ENCODE results near the gene ROR1.
"Not testable (repeated sequence)": the region's sequence is repeated elsewhere in the genome, so short reads cannot be mapped to it uniquely, and the experiment has no call there.

ROR1 gene

GRCh38 chr1:63794939-63795378 is 21.1 kb downstream of the ROR1 start:
- no peak for DNase-seq

DNA sequence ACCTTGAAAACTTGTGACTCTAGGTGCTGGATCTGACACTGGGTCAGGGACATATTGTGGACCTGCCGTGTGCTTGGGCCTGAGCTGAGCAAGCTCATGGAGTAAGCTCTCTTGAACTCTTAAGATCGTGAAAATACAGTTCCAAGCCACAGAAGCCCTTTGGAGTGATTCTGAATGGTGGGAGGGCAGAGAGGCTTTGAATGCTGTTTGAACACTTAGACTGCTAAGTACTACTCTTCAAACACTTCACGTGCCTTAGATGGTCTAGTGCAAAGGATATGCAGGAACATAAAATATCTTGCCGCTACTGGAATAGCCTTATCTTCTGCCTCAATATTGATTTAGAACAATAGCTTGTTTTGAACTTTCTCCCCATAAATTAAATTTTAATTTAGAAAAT is 21.6 kb downstream of the ROR1 start:
- no peak for DNase-seq

DNA sequence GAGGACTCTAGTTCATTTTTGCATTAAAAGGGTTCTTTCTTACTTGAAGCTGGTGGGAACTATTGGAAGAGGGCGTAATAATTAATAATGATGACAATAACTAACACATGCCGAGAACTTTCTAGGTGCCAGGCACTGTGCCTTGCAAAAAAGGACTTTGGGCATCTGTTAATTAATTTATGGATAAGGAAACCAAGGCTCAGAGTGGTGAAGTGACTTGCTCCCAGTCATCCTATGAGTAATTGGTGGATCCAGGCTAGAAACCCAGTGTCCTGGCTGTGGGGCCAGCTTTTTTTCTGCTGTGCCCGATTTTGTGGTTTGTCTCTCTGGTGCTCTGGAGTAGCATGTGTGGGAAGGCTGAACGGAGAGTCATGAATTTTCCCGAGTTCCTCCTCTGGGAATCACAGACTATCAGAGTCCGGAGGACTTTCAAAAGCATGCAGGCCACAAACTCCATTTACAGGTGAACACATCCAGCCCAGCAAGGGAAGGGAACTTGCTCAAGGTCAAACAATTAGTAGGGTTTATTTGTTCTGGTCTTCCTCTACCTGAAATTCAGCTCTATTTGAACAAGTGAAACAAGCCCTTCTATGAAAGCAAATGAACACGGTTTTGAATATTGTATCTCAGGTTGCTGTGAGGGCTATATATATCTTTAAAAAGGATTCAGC is 23.4 kb downstream of the ROR1 start:
- DNase-seq = no peak

DNA sequence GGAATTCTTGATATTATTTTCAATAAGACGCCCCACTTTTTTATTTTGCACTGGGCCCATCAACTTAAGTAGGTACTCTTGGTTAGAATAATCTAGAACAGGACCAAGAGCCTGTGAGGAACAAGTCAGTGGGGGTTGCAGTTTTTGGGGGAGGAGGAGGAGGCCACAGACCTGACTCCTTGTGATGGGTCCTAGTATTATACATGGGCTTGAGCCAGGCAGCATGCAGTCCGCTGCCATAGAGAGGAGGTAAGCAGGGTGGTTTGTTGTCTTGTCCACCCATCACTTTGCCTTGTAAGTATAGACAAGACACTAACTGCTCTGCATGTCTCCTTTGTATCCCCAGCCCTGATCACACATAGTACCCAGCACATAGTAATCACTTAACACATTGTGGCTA is 24.5 kb downstream of the ROR1 start:
- DNase-seq = no peak

DNA sequence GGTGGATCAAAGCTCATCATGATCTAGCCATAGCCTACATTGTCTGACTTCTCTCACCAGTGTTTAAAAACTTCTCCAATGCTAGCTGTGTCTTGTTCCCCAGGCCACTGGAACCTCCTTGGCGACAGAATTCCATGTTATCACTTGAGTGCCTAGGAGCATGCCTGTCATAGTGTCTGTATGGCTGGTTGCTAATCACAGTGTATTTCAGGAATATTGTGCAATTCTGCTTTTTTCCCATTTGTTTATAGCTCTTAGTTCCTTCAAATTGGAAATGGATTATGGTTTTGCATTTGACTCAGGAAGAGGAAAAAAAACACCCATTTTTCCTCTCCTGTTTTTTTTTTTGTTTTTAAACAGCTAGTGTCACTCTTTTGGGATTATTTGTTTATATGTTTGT is 25.5 kb downstream of the ROR1 start:
- no peak for DNase-seq

DNA sequence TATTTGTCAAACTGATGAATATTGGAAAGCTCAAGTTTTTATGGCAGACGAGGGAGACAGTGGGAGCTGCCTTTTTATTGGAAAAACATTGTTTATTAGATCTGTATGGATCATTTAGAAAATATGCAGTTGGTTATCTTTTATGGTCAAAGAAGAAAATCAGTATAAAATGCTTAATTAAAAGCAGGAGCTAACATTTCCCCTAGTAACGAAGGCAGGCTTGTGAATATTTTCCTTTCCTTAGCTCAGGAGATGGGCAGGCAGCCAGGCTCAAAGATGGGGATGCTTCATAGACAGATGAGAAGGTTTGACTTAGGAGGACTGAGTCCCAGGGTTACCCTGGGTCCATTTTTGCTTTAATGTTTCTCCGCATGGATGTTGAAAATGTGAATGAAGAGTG is 26.0 kb downstream of the ROR1 start:
- no peak for DNase-seq

GRCh38 chr1:63802109-63802508 is 28.3 kb downstream of the ROR1 start:
- DNase-seq = no peak

DNA sequence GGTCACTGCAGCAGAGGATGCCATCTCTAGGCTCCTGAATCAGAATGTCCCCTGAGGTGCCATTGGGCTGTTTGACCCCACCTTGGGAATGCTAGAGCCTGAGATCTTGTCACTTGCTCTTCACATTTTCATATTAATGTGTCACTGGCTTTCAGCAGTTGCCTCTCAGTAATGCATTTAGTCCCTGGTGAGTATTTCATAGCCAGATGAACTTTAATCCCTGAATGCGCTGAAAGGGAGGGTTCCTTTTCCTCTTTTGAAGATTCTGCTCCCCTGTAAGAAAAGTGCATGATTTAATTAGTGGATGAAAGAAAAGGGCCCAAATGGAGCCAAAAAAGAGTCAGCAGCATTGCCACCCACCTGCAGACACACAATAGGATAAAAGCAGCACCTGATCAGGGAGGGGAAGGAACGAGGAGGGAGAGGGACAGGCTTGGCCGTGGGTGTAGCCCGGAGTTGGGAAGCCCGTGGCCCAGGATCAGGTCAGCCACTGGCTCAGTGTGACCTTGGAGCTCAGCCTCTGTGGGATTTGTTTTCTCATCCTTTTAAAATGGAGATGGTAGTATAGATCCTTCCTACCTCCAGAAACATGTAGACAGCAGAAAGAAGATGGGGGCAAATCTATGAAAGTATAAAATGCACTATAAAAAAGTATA is 31.1 kb downstream of the ROR1 start:
- DNase-seq = no peak

DNA sequence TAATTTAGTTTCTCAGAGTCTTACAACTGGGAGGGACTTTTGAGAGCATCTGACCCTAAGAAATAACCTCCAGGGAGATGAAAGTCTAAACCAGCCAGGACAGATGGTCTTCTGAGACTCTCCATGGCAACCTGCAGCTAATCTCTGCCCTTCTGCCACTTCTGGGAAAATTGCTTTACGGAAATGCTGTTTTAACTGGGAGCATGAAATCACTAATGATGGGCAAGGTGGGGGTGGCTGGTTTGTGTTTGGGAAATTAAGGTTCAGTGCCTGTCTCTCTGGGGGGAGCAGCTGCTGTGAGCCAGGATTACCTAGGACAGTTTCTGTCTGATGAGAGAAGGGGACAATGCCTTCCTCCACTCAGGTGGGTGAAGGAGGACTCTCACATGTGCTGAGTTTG is 33.2 kb downstream of the ROR1 start:
- DNase-seq = no peak

DNA sequence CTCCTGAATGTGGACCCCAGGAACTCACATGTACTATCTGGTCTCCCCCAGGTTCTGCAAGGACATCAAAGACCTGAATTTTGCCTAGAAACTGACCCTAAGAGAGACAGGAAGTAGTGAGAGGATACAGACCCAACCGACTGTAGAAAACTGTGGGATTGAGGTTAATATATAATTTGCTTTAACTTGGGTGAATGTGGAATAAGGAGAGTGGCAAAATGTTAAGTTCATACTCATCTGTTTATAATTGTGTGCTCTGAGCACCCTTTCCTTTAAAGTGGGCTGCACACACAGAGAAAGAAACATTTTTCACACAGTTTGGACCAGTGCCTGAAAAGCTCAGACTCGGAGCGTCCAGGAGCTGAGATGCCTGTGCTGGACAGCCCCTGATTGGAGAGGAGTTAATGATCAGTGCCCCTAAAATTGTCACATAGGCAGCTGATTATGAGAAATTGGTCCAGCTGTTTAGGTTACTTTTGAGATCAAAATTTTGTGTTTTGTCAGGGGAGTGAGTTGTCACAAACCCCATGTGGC is 37.2 kb downstream of the ROR1 start:
- no peak for DNase-seq

DNA sequence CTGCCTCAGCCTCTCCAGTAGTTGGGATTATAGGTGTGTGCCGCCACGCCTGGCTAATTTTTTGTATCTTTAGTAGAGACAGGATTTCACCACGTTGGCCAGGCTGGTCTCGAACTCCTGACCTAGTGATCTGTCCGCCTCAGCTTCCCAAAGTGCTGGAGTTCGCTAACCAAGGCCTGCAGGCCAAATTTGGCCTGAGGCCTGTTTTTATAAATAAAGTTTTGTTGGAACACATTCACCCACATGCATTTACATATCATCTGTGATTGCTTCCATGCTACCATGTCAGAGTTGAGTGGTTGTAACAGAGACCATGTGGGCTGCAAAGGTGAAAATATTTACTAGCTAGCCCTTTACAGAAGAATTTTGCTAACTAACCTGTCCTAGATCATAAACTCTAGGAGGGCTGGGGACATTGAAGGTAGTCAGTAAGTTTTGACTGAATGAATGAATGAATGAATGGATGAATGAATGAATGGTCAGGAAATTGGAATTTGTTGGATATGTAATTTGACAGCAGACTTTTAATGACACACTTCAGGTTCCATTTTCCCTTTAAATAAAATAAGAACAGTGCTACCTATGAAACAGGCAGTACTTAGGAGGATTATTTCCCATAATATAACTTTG is 38.4 kb downstream of the ROR1 start:
- DNase-seq = no peak

DNA sequence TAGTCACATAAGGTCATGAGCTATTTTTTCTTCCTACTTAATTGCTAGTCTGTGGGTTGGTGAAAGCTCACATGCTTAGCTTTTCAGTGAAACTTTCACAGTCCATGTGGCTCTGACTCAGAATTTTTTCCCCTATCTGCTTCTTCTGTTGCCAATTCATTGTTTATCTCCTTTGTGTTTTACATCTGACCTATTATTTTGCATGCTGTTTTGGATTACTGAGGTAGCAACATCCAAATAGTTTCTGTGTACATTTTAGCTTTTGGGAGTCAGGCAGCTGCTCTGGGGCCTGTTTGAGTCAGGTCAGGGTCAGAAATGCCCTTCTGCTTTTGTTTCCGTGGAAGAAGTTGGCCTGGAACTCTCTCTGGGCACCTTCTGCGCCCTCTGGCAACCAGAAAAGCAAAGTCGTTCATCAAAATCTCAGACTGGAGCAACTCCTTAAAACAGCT is 40.0 kb downstream of the ROR1 start:
- DNase-seq = no peak

- DNase-seq = not testable (repeated sequence)
These were observed 42.5 kb downstream of the ROR1 start for GRCh38 chr1:63816217-63816815.

DNA sequence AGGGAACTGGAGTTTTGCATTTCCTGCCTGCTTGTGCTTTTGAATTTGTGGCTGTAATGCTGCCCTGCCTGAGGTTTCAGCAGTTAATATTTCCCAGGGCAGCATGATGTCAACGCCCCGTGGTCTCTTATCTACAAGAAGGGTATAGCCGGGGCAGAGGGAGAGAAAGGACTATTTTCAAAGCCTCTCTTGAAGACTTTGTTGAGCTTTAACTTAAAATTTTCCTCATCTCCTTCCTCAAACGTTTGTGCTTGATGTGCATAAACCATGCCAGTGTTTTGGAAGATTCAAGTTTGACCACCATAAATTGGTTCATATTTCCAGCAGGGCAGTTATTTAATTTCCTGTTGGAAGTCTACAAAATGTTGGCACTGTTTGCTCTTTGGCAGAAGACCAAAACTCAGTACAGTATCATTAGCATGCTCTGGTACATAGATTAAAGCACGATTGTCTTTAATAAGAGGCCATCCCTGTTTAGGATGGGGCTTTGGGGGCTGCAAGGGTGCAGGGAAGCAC is 43.4 kb downstream of the ROR1 start:
- DNase-seq = no peak

DNA sequence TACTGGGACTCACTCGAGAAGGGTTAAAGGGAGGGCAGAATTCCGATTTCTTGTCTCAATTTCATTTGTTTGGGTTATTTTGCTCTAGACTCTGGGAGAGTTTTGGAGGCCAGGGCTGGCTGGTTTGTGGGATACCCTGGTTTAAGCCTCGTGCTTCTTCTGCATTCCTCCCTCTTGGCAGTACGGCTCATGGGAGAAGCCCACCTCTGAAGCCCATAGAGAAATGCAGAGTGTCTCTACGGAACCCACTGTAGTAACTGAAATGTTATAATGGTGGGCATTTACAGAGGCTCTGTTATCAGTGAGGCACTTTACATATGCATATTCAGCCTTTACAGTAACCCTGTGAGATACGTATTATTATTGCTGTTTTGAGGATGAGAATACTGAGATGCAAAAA is 43.9 kb downstream of the ROR1 start:
- DNase-seq = no peak

DNA sequence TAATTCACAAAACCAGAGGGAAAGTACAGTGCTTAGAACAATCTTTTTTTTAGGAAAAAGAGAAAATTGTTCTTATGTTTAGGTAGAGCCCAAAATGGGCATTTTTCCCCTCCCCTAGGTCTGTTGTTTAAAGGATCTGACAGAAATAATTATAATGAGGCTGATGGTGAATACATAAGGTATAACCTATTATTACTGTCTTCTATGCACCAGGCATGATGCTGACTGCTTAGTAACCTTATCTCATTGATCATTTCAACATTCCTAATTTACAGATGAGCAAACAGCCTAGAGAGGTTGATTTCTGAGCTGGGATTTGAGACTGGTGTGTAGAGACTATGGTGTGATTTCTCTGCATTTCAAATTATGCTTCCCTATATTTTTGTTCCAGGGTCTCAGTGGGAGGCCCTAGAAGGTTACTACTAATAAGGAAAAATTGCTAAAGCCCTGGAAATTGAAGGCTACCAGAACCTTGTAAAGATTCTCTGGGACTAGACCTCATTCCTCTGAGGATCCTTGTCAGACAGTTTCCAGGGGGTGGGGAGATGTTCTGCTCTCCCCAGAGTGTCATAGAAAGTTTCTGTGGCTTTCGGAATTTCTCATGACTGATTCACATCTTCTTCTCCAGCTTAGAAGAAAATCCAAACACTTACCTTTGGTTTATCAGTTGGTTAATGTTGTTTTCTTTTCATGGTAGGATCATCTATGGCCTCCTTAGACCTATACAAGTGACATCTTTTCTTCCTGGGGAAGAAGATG is 44.9 kb downstream of the ROR1 start:
- no peak for DNase-seq

- no peak for DNase-seq
These were observed 46.0 kb downstream of the ROR1 start for GRCh38 chr1:63819795-63820194.

DNA sequence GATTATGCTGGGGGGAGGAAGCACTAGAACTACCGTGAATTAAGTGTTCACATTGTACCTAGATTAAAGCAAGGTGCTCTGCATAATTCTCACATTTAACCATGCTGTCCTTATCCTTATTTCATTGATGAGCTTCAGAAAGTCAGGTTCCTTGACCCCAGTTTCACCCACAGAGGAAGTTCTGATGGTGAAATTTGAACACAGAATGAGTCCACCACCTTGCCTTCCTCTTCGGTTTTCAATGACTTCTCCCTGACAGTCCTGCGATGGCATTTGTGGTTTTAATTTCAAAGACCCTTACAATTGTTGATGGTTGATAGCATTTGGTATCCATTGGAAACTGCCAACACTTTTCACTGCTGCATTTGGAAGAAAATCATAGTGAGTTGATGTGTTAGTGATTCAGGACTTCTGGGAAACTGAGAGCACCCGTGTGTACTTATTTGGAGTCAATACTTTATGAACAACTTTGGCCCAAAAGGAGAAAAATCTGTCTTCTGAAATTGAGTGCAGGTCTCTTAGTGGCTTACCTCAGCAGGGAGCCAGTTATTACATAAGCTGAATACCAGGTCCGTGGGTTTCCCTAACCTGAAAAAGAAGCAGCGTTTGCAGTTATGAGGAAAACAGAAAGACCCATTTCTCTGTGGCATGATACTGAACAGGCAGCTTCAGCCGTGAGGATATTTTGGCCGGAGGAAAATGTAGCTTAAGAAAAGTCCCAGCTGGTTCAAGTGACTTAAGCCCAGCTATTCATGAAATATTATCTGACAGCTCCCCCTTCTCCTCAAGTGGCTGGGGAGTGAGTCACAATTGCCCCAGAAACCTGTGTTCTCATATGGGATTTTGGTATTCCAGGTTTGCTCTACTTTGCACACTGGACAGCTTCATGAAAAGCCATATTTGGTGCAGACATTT is 47.5 kb downstream of the ROR1 start:
- no peak for DNase-seq

GRCh38 chr1:63822540-63822939 is 48.7 kb downstream of the ROR1 start:
- no peak for DNase-seq

- DNase-seq = no peak
These were observed 50.6 kb downstream of the ROR1 start for GRCh38 chr1:63824451-63824850.

DNA sequence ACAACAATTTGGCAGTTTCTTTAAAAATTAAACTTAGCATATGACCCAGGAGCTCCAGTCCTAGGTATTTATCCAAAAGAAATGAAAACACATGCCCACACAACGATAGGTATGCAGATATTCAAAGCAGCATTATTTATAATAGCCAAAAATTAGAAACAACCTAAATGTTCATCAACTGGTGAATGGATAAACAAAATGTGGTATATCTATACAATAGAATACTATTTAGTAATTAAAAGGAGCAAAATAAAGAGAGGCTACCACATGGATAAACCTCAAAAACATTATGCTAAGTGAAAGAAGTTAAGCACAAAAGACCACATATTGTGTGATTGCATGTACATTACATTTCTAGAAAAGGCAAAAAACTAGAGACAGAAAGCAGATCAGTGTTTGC is 51.3 kb downstream of the ROR1 start:
- DNase-seq = no peak
